ENCODE measurements around the gene GPC6.

The GPC6 gene

DNA sequence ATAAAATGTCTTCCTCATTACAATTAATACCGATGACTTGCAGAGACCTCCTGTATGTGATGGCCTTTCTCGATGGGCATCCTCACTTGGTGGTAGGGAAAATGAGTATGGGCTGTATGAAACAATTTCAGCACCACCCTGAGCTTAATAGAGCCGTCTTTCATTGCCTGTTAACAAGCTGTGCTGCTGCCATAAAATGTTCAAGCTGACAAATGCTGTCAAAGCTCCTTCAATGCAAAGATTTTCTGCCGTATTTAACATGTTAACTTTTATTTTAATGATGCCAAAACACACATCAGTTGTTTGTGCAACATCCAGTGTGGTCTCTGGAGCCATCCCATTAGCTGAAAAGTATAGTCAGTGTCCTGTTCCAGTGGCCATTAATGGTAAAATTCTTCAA, 110.1 kb downstream of the GPC6 start:
- TF ChIP-seq, protein P1, sequence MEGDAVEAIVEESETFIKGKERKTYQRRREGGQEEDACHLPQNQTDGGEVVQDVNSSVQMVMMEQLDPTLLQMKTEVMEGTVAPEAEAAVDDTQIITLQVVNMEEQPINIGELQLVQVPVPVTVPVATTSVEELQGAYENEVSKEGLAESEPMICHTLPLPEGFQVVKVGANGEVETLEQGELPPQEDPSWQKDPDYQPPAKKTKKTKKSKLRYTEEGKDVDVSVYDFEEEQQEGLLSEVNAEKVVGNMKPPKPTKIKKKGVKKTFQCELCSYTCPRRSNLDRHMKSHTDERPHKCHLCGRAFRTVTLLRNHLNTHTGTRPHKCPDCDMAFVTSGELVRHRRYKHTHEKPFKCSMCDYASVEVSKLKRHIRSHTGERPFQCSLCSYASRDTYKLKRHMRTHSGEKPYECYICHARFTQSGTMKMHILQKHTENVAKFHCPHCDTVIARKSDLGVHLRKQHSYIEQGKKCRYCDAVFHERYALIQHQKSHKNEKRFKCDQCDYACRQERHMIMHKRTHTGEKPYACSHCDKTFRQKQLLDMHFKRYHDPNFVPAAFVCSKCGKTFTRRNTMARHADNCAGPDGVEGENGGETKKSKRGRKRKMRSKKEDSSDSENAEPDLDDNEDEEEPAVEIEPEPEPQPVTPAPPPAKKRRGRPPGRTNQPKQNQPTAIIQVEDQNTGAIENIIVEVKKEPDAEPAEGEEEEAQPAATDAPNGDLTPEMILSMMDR (IDR thresholded peaks at IDR 0.05; ENCODE audit: low read length), result no peak
- no peak for TF ChIP-seq EZH2phosphoT487 (IDR thresholded peaks at IDR 0.05; ENCODE audit: low read length)
- TF ChIP-seq EZH2 (optimal IDR thresholded peaks at IDR 0.05; ENCODE audit: low read depth, low read length), result no peak
- Histone ChIP-seq H3K27ac (ENCODE audit: low read length) (no peak overlapping the region), H3K36me3 (replicated peaks; ENCODE audit: insufficient read depth, low read length) (no peaks in the 10 kb centered on the region), H3K27me3 (replicated peaks; ENCODE audit: insufficient read depth, low read length) (no peaks in the 10 kb centered on the region), H3K9me3 (replicated peaks; ENCODE audit: insufficient read depth, low read length) (no peaks in the 10 kb centered on the region), H3F3A (ENCODE audit: insufficient read depth, low read length) (no peaks in the 10 kb centered on the region), H3K4me3 (ENCODE audit: low read length) (no peak overlapping the region), H3K4me2 (ENCODE audit: low read depth, low read length) (no peak overlapping the region), H2AFZ (ENCODE audit: low read length) (no peak overlapping the region), H3K9ac (ENCODE audit: low read length) (no peak overlapping the region), H4K20me1 (ENCODE audit: insufficient read depth, low read length) (no peaks in the 10 kb centered on the region), H3K9me2 (replicated peaks; ENCODE audit: insufficient read depth, low read length) (no peaks in the 10 kb centered on the region), H3K4me1 (ENCODE audit: low read length) (no peaks in the 10 kb centered on the region), H3K79me2 (ENCODE audit: low read length) (no peaks in the 10 kb centered on the region)
- DNase-seq, result no peak

DNA sequence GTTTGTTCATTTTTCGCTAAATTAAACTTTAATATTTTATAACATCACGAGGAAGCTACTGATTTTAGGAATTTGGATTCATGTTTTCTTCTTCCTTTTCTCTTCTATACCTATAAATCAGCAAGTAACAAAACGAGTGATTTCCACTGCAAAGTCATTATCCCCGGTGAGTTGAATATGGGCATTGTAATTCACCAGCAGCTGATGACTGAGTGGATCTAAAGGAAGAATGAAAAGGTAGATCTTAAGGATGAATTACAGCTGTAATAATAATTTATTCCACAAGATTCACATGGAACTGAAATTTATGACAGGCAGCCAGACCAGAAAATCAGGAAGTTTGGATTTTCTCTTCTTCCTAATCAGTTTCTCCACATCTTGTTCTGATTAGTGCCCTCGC, 111.4 kb downstream of the GPC6 start:
- H3K9me2 ChIP-seq (replicated peaks; ENCODE audit: insufficient read depth, low read length), result no peaks in the 10 kb centered on the region
- H4K20me1 ChIP-seq (ENCODE audit: insufficient read depth, low read length), result no peaks in the 10 kb centered on the region
- no peaks in the 10 kb centered on the region for H3K27me3 ChIP-seq (replicated peaks; ENCODE audit: insufficient read depth, low read length)
- H3K27ac ChIP-seq (ENCODE audit: low read length), result no peak overlapping the region
- H3K9me3 ChIP-seq (replicated peaks; ENCODE audit: insufficient read depth, low read length), result no peaks in the 10 kb centered on the region
- DNase-seq, result no peak
- no peaks in the 10 kb centered on the region for H3K4me1 ChIP-seq (ENCODE audit: low read length)
- H3K79me2 ChIP-seq (ENCODE audit: low read length), result no peaks in the 10 kb centered on the region
- H2AFZ ChIP-seq (ENCODE audit: low read length), result no peak overlapping the region
- TF ChIP-seq, protein P1 (IDR thresholded peaks at IDR 0.05; ENCODE audit: low read length), result no peak
- no peak for TF ChIP-seq EZH2 (optimal IDR thresholded peaks at IDR 0.05; ENCODE audit: low read depth, low read length)
- no peak for TF ChIP-seq EZH2phosphoT487 (IDR thresholded peaks at IDR 0.05; ENCODE audit: low read length)
- no peak overlapping the region for H3K4me2 ChIP-seq (ENCODE audit: low read depth, low read length)
- H3K9ac ChIP-seq (ENCODE audit: low read length), result no peak overlapping the region
- H3F3A ChIP-seq (ENCODE audit: insufficient read depth, low read length), result no peaks in the 10 kb centered on the region
- no peak overlapping the region for H3K4me3 ChIP-seq (ENCODE audit: low read length)
- no peaks in the 10 kb centered on the region for H3K36me3 ChIP-seq (replicated peaks; ENCODE audit: insufficient read depth, low read length)

DNA sequence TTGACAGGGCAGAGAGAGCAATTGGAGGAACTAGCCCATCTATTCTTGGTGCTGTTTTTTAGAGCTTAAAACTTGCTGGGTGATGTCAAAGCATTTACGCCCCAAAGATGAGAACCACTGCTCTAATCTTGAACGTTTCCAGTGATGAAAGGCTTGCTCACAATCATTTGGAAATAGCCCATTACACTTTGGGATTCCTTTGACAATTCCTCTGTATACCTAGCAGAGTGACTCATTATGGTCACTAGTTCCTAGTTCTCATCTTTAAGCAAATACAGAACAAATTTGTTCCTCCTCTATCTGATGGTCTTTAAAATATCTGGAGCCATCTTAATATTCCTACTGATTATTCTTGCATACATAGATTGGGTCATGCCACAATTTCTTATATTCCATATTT, 112.3 kb downstream of the GPC6 start:
- Histone ChIP-seq H2AFZ (ENCODE audit: low read length) (no peak overlapping the region), H3K9me2 (replicated peaks; ENCODE audit: insufficient read depth, low read length) (no peaks in the 10 kb centered on the region), H4K20me1 (ENCODE audit: insufficient read depth, low read length) (no peaks in the 10 kb centered on the region), H3K9ac (ENCODE audit: low read length) (no peak overlapping the region), H3K36me3 (replicated peaks; ENCODE audit: insufficient read depth, low read length) (no peaks in the 10 kb centered on the region), H3K79me2 (ENCODE audit: low read length) (no peaks in the 10 kb centered on the region), H3K27ac (ENCODE audit: low read length) (no peak overlapping the region), H3K9me3 (replicated peaks; ENCODE audit: insufficient read depth, low read length) (no peaks in the 10 kb centered on the region), H3K4me1 (ENCODE audit: low read length) (no peaks in the 10 kb centered on the region), H3K4me3 (ENCODE audit: low read length) (no peak overlapping the region), H3F3A (ENCODE audit: insufficient read depth, low read length) (no peaks in the 10 kb centered on the region), H3K27me3 (replicated peaks; ENCODE audit: insufficient read depth, low read length) (no peaks in the 10 kb centered on the region), H3K4me2 (ENCODE audit: low read depth, low read length) (no peak overlapping the region)
- DNase-seq, result no peak
- TF ChIP-seq EZH2 (optimal IDR thresholded peaks at IDR 0.05; ENCODE audit: low read depth, low read length) (no peak), EZH2phosphoT487 (IDR thresholded peaks at IDR 0.05; ENCODE audit: low read length) (no peak)
- TF ChIP-seq, protein P1 (IDR thresholded peaks at IDR 0.05; ENCODE audit: low read length), result no peak
